ENCODE measurements around the gene PTPRD. TPM values are rescaled to one million over a fixed set of nuclear protein-coding genes. Genes with fewer than 3 reads are reported as not detected.

Gene PTPRD
- total RNA-seq, 1 donor from 2014 or later, result 532 TPM

DNA sequence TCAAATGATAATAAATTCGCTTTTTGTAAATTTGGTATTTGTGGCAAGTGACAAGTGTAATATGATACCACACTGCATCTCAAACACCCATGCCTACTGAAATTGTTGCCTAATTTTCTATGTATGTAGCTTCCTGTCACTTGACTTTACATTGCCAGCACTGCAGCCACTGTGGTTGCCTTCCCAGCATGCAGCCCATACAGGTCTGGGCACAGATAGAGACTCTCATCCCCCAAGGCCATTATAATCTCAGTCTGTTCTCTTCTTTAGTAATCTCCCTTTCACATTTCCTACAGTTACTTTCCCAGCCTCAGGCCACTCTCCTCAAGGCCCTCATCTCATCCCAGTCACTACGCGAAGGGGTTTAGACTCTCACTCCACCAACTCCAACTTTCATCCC lies 1200.6 kb downstream of the PTPRD start:
- Mint-ChIP-seq H3K36me3 (ENCODE audit: unreplicated experiment) (no peaks in the 10 kb centered on the region), H3K4me1 (ENCODE audit: low read depth, unreplicated experiment) (peaks cover 25% of the 10 kb centered on the region), H3K27me3 (ENCODE audit: unreplicated experiment) (peaks cover 3% of the 10 kb centered on the region), H3K27ac (ENCODE audit: unreplicated experiment) (peak overlapping the region; percentile 53), H3K9me3 (ENCODE audit: unreplicated experiment) (no peaks in the 10 kb centered on the region), H3K4me3 (ENCODE audit: unreplicated experiment) (no peak overlapping the region)
- TF ChIP-seq, protein P1, sequence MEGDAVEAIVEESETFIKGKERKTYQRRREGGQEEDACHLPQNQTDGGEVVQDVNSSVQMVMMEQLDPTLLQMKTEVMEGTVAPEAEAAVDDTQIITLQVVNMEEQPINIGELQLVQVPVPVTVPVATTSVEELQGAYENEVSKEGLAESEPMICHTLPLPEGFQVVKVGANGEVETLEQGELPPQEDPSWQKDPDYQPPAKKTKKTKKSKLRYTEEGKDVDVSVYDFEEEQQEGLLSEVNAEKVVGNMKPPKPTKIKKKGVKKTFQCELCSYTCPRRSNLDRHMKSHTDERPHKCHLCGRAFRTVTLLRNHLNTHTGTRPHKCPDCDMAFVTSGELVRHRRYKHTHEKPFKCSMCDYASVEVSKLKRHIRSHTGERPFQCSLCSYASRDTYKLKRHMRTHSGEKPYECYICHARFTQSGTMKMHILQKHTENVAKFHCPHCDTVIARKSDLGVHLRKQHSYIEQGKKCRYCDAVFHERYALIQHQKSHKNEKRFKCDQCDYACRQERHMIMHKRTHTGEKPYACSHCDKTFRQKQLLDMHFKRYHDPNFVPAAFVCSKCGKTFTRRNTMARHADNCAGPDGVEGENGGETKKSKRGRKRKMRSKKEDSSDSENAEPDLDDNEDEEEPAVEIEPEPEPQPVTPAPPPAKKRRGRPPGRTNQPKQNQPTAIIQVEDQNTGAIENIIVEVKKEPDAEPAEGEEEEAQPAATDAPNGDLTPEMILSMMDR (IDR thresholded peaks at IDR 0.05; ENCODE audit: partially characterized antibody, unreplicated experiment), result no peak
- DNase-seq, result no peak

DNA sequence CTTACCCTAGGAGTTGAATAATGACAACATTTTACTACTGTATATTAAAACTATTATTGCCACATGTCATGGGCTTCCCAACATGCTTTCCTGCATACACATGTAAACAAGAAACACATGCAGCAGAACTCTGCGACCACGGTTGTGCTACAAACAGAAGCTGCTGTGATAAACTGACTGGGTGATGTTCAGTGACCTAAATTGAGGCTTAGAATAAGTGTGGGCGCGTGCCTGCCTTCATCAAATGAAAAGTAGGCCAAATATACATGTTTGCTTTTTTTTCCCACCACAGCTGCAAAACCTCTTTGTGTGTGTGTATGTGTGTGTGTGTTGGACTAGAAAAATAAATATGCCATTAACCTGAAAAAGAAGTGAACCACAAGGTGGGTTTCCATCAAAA lies 1202.1 kb downstream of the PTPRD start:
- Mint-ChIP-seq H3K4me1 (ENCODE audit: low read depth, unreplicated experiment) (peaks cover 25% of the 10 kb centered on the region), H3K27ac (ENCODE audit: unreplicated experiment) (peak overlapping the region; percentile 92)

DNA sequence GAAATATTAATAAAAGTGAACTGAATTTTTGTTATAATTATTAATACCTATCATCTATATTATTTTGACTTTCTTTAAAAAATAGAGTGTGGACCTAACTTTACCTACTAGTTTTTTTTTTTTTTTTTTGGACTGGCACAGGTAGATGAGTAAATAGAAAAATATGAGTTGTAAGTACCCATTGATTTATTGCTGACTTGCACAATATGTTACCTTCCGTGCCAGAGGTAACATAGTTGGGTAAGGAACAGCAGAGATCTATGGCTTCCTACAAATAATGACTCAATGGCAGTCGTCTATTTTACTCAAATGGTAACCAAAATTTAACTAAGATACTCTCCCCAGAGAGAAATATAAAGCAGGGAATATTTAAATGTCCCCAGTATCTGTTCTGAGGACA lies 1212.8 kb downstream of the PTPRD start:
- no peak for DNase-seq
- Mint-ChIP-seq H3K4me1 (ENCODE audit: low read depth, unreplicated experiment) (no peaks in the 10 kb centered on the region), H3K36me3 (ENCODE audit: unreplicated experiment) (no peaks in the 10 kb centered on the region), H3K4me3 (ENCODE audit: unreplicated experiment) (no peak overlapping the region), H3K9me3 (ENCODE audit: unreplicated experiment) (no peaks in the 10 kb centered on the region), H3K27me3 (ENCODE audit: unreplicated experiment) (no peaks in the 10 kb centered on the region), H3K27ac (ENCODE audit: unreplicated experiment) (no peak overlapping the region)
- TF ChIP-seq, protein P1 (IDR thresholded peaks at IDR 0.05; ENCODE audit: partially characterized antibody, unreplicated experiment), result no peak

More for the DNA sequence above, 1202.1 kb downstream of the PTPRD start:
- no peaks in the 10 kb centered on the region for H3K9me3 Mint-ChIP-seq (ENCODE audit: unreplicated experiment)
- DNase-seq, result peak; percentile 16
- no peaks in the 10 kb centered on the region for H3K36me3 Mint-ChIP-seq (ENCODE audit: unreplicated experiment)
- H3K27me3 Mint-ChIP-seq (ENCODE audit: unreplicated experiment), result peaks cover 3% of the 10 kb centered on the region
- TF ChIP-seq, protein P1 (IDR thresholded peaks at IDR 0.05; ENCODE audit: partially characterized antibody, unreplicated experiment), result no peak
- H3K4me3 Mint-ChIP-seq (ENCODE audit: unreplicated experiment), result peak overlapping the region; percentile 42

DNA sequence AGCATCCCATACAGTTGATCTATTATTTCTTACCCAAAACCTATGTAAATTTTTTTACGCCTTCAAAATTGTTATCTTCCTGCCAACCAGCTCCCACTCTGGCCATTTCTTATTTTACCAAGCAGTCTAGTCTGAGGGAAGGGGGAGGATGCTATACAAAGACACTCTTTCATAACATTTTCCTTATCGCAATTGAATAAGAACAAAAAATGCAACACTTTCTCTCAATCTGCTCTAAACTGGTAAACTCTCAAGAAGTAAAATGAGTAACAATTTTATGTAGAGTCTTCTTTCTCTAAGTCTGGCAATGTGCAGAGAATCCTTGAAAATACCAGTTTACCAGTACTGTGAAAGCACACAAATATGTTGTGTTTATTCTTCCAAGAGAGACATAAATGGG lies 1216.3 kb downstream of the PTPRD start:
- Mint-ChIP-seq H3K27ac (ENCODE audit: unreplicated experiment) (no peak overlapping the region), H3K36me3 (ENCODE audit: unreplicated experiment) (no peaks in the 10 kb centered on the region), H3K27me3 (ENCODE audit: unreplicated experiment) (no peaks in the 10 kb centered on the region), H3K9me3 (ENCODE audit: unreplicated experiment) (no peaks in the 10 kb centered on the region), H3K4me3 (ENCODE audit: unreplicated experiment) (no peak overlapping the region), H3K4me1 (ENCODE audit: low read depth, unreplicated experiment) (no peaks in the 10 kb centered on the region)
- DNase-seq, result no peak
- TF ChIP-seq, protein P1 (IDR thresholded peaks at IDR 0.05; ENCODE audit: partially characterized antibody, unreplicated experiment), result no peak

DNA sequence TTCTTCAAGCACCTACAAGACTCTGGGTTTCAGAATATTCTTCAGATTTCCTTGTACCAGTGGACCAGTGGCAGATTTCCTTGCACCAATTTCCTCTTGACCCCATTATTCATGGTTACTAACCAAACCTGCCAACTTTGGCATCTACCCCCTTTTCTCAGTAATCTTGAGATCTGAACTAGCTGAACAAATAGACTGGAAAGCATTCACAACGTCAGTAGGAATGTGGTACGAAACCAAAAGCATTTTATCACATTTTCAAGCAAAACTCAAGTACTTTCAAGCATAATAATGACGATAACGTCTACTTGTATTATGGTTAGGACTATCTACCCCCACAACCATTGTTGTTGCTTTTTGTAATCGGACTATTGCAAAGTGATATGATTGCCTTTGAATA lies 1217.3 kb downstream of the PTPRD start:
- TF ChIP-seq, protein P1 (IDR thresholded peaks at IDR 0.05; ENCODE audit: partially characterized antibody, unreplicated experiment), result no peak
- Mint-ChIP-seq H3K4me1 (ENCODE audit: low read depth, unreplicated experiment) (no peaks in the 10 kb centered on the region), H3K9me3 (ENCODE audit: unreplicated experiment) (no peaks in the 10 kb centered on the region), H3K36me3 (ENCODE audit: unreplicated experiment) (no peaks in the 10 kb centered on the region), H3K4me3 (ENCODE audit: unreplicated experiment) (no peak overlapping the region), H3K27me3 (ENCODE audit: unreplicated experiment) (no peaks in the 10 kb centered on the region), H3K27ac (ENCODE audit: unreplicated experiment) (no peak overlapping the region)
- DNase-seq, result no peak
